ENCODE data around the gene MAP4. TPM values are rescaled to one million over a fixed set of nuclear protein-coding genes. Genes with fewer than 3 reads are reported as not detected.
"Not testable (repeated sequence)": the region's sequence is repeated elsewhere in the genome, so short reads cannot be mapped to it uniquely, and the experiment has no call there.

The MAP4 gene
- total RNA-seq, 1 donor from 2014 or later: 63.8 TPM

- no peak for DNase-seq
These were observed 610 bp downstream of the MAP4 start for GRCh38 chr3:48015431-48016180.

- DNase-seq: no peak
These were observed 1.9 kb downstream of the MAP4 start for GRCh38 chr3:48014358-48014757.

GRCh38 chr3:48013288-48013980 lies 2.8 kb downstream of the MAP4 start:
- DNase-seq: peak; percentile 57

GRCh38 chr3:48012659-48013058 lies 3.6 kb downstream of the MAP4 start:
- DNase-seq: no peak

GRCh38 chr3:48008066-48008465 lies 8.2 kb downstream of the MAP4 start:
- not testable (repeated sequence) for DNase-seq

- not testable (repeated sequence) for DNase-seq
These were observed 8.9 kb downstream of the MAP4 start for GRCh38 chr3:48007361-48007760.

GRCh38 chr3:48006794-48007193 lies 9.4 kb downstream of the MAP4 start:
- not testable (repeated sequence) for DNase-seq

GRCh38 chr3:48004694-48005093 lies 11.5 kb downstream of the MAP4 start:
- DNase-seq: no peak

- DNase-seq: no peak
These were observed 13.4 kb downstream of the MAP4 start for GRCh38 chr3:48002787-48003186.

GRCh38 chr3:48001991-48002390 lies 14.2 kb downstream of the MAP4 start:
- DNase-seq: no peak

- DNase-seq: no peak
These were observed 16.0 kb downstream of the MAP4 start for GRCh38 chr3:48000212-48000611.

- DNase-seq: no peak
These were observed 19.8 kb downstream of the MAP4 start for GRCh38 chr3:47996440-47996839.

- no peak for DNase-seq
These were observed 22.0 kb downstream of the MAP4 start for GRCh38 chr3:47994180-47994579.

- DNase-seq: no peak
These were observed 24.9 kb downstream of the MAP4 start for GRCh38 chr3:47991341-47991740.

- peak; percentile 96 for DNase-seq
These were observed 26.2 kb downstream of the MAP4 start for GRCh38 chr3:47989981-47990440.

- peak; percentile 13 for DNase-seq
These were observed 30.8 kb downstream of the MAP4 start for GRCh38 chr3:47985381-47985780.

GRCh38 chr3:47984075-47984728 lies 32.0 kb downstream of the MAP4 start:
- DNase-seq: peak; percentile 39

- no peak for DNase-seq
These were observed 35.4 kb downstream of the MAP4 start for GRCh38 chr3:47980795-47981194.

- no peak for DNase-seq
These were observed 37.1 kb downstream of the MAP4 start for GRCh38 chr3:47979070-47979469.

GRCh38 chr3:47978386-47978785 lies 37.8 kb downstream of the MAP4 start:
- no peak for DNase-seq

- no peak for DNase-seq
These were observed 40.0 kb downstream of the MAP4 start for GRCh38 chr3:47976135-47976732.

- DNase-seq: peak; percentile 49
These were observed 41.2 kb downstream of the MAP4 start for GRCh38 chr3:47974974-47975470.

- no peak for DNase-seq
These were observed 45.1 kb downstream of the MAP4 start for GRCh38 chr3:47971081-47971480.
